ENCODE measurements around the gene SASH1.

GRCh38 chr6:148347441-148348054 lies 4.9 kb downstream of the SASH1 start:
- no peak for TF ChIP-seq EZH2phosphoT487 (IDR thresholded peaks at IDR 0.05; ENCODE audit: low read depth, severe bottlenecking, unreplicated experiment)
- no peak for TF ChIP-seq CTCF (IDR thresholded peaks at IDR 0.05; ENCODE audit: poor library complexity)
